Hematopoietic multipotent progenitor cell treated with erythropoietin and hydrocortisone succinate and interleukin-3 and kit ligand, for 17 days (in vitro differentiated cells): ENCODE measurements around the gene IGDCC3.

Source experiments
- DNase-seq: peaks from one replicate; pipeline ENCODE4 v3.0.0-alpha.2; 2015; ENCODE audit warnings: low spot score

The IGDCC3 gene

GRCh38 chr15:65377976-65378366 lies at the start of gene IGDCC3:
IGDCC3 (minus strand) TSS chr15:65378002; CDS start chr15:65377788, 214 bp downstream.
- DNase-seq: no peak

- DNase-seq: no peak
These were observed 48.5 kb upstream of the IGDCC3 start for GRCh38 chr15:65426216-65426853.

GRCh38 chr15:65424683-65425082 lies 46.9 kb upstream of the IGDCC3 start:
- no peak for DNase-seq

GRCh38 chr15:65423976-65424679 lies 46.3 kb upstream of the IGDCC3 start:
- DNase-seq: no peak

- no peak for DNase-seq
These were observed 45.6 kb upstream of the IGDCC3 start for GRCh38 chr15:65423150-65423975.

GRCh38 chr15:65421360-65422215 lies 43.8 kb upstream of the IGDCC3 start:
- DNase-seq: no peak

- no peak for DNase-seq
These were observed 43.2 kb upstream of the IGDCC3 start for GRCh38 chr15:65420975-65421359.

GRCh38 chr15:65418596-65418995 lies 40.8 kb upstream of the IGDCC3 start:
- no peak for DNase-seq

GRCh38 chr15:65416845-65417416 lies 39.1 kb upstream of the IGDCC3 start:
- no peak for DNase-seq

GRCh38 chr15:65414841-65415621 lies 37.2 kb upstream of the IGDCC3 start:
- DNase-seq: no peak

GRCh38 chr15:65413760-65414144 lies 36.0 kb upstream of the IGDCC3 start:
- no peak for DNase-seq

- DNase-seq: no peak
These were observed 35.4 kb upstream of the IGDCC3 start for GRCh38 chr15:65413051-65413759.

- DNase-seq: no peak
These were observed 34.8 kb upstream of the IGDCC3 start for GRCh38 chr15:65412556-65412955.

GRCh38 chr15:65411465-65412071 lies 33.8 kb upstream of the IGDCC3 start:
- DNase-seq: no peak

- no peak for DNase-seq
These were observed 33.2 kb upstream of the IGDCC3 start for GRCh38 chr15:65410972-65411371.

- no peak for DNase-seq
These were observed 32.2 kb upstream of the IGDCC3 start for GRCh38 chr15:65410036-65410435.

GRCh38 chr15:65409036-65409631 lies 31.3 kb upstream of the IGDCC3 start:
- DNase-seq: no peak

- no peak for DNase-seq
These were observed 30.7 kb upstream of the IGDCC3 start for GRCh38 chr15:65408324-65409035.
